ENCODE results near the gene MED15.

MED15 gene

DNA sequence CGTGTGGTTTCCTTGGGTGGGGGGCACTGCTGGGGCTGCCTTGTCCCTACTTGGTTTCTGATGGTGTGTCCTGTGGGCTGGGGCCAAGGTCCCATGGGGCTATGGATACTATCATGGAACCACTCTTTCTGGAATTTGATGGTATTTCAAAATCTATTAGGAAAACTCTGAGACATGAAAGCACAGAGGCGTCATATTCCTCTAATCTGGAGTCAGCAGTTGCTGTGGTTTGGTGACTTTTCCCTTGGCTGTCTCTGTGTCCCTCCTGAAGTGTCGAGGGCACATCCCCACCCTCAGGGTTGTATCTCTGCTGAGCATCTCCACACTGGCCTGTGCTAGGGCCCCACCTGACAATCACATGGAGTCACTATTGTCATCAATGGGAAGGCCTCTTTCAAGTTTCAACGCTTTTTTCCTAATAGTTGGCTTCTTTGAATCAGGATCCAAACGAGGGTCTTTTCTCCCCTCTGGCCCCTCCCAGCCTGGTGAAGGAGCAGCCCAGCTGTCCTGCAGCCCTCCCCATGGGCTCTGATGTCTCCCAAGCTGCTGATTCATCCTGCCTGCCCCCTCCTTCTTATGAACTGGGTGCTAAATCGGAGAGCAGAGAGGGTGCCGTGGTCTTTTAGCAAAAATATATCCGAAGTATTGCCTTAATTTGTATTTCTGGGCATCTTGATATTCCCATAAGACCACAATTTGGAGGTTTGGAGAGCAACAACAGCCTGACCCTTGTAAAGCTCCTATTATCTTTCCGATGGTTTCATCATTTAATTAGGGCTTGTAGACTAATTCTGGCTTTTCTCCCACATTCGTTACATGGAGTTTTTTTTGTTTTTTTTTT lies 38.5 kb downstream of the MED15 start:
- Histone ChIP-seq H3K27me3 (replicated peaks; ENCODE audit: control insufficient read depth, insufficient read depth, low read length) (no peaks in the 10 kb centered on the region), H3K36me3 (ENCODE audit: control insufficient read depth, insufficient read depth, low read length) (no peaks in the 10 kb centered on the region; the same call in none of the 2 replicates), H3K4me3 (replicated peaks; ENCODE audit: low read depth, low read length) (no peak overlapping the region)
- TF ChIP-seq, protein P1, sequence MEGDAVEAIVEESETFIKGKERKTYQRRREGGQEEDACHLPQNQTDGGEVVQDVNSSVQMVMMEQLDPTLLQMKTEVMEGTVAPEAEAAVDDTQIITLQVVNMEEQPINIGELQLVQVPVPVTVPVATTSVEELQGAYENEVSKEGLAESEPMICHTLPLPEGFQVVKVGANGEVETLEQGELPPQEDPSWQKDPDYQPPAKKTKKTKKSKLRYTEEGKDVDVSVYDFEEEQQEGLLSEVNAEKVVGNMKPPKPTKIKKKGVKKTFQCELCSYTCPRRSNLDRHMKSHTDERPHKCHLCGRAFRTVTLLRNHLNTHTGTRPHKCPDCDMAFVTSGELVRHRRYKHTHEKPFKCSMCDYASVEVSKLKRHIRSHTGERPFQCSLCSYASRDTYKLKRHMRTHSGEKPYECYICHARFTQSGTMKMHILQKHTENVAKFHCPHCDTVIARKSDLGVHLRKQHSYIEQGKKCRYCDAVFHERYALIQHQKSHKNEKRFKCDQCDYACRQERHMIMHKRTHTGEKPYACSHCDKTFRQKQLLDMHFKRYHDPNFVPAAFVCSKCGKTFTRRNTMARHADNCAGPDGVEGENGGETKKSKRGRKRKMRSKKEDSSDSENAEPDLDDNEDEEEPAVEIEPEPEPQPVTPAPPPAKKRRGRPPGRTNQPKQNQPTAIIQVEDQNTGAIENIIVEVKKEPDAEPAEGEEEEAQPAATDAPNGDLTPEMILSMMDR (IDR thresholded peaks at IDR 0.05; ENCODE audit: insufficient read depth, low read length, poor library complexity, severe bottlenecking) = no peak
- DNase-seq (ENCODE audit: extremely low read depth, insufficient read length) = no peak

- no peak overlapping the region for H3K4me3 ChIP-seq (replicated peaks; ENCODE audit: low read depth, low read length)
- TF ChIP-seq, protein P1 (IDR thresholded peaks at IDR 0.05; ENCODE audit: insufficient read depth, low read length, poor library complexity, severe bottlenecking) = no peak
- no peaks in the 10 kb centered on the region; the same call in none of the 2 replicates for H3K36me3 ChIP-seq (ENCODE audit: control insufficient read depth, insufficient read depth, low read length)
- DNase-seq (ENCODE audit: extremely low read depth, insufficient read length) = no peak
- no peaks in the 10 kb centered on the region for H3K27me3 ChIP-seq (replicated peaks; ENCODE audit: control insufficient read depth, insufficient read depth, low read length)
These were observed 39.1 kb downstream of the MED15 start for GRCh38 chr22:20546541-20546950.

DNA sequence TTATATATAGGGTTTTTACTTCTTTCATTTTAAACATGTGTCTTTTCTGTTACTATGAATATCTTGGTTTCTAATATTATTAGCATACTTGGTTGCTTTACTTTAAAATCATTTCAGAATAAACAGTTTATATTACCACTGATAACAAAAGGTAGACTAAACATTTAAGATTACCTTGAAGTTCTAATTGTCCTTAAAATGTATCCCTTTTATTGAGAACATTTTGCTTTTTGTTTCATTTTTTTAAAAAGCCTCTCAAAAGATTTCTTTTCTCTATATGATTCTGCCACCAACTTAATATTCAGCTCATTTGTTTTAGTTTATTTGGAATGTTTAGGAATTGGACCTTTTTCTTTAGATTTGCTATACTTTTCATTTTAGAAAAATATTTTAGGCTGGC lies 39.6 kb downstream of the MED15 start:
- TF ChIP-seq, protein P1 (IDR thresholded peaks at IDR 0.05; ENCODE audit: insufficient read depth, low read length, poor library complexity, severe bottlenecking) = no peak
- DNase-seq (ENCODE audit: extremely low read depth, insufficient read length) = no peak
- Histone ChIP-seq H3K36me3 (ENCODE audit: control insufficient read depth, insufficient read depth, low read length) (peaks cover 3% of the 10 kb centered on the region), H3K27me3 (replicated peaks; ENCODE audit: control insufficient read depth, insufficient read depth, low read length) (no peaks in the 10 kb centered on the region), H3K4me3 (replicated peaks; ENCODE audit: low read depth, low read length) (no peak overlapping the region)

- no peak overlapping the region for H3K4me3 ChIP-seq (replicated peaks; ENCODE audit: low read depth, low read length)
These were observed 41.4 kb downstream of the MED15 start for GRCh38 chr22:20548806-20549205.

GRCh38 chr22:20549232-20549841 lies 41.9 kb downstream of the MED15 start:
- TF ChIP-seq, protein P1 (IDR thresholded peaks at IDR 0.05; ENCODE audit: insufficient read depth, low read length, poor library complexity, severe bottlenecking) = no peak
- Histone ChIP-seq H3K27me3 (replicated peaks; ENCODE audit: control insufficient read depth, insufficient read depth, low read length) (no peaks in the 10 kb centered on the region), H3K4me3 (replicated peaks; ENCODE audit: low read depth, low read length) (no peak overlapping the region), H3K36me3 (ENCODE audit: control insufficient read depth, insufficient read depth, low read length) (peaks cover 20% of the 10 kb centered on the region)
- DNase-seq (ENCODE audit: extremely low read depth, insufficient read length) = no peak

More at GRCh38 chr22:20548806-20549205, 41.4 kb downstream of the MED15 start:
- TF ChIP-seq, protein P1 (IDR thresholded peaks at IDR 0.05; ENCODE audit: insufficient read depth, low read length, poor library complexity, severe bottlenecking) = no peak
- DNase-seq (ENCODE audit: extremely low read depth, insufficient read length) = no peak
- H3K27me3 ChIP-seq (replicated peaks; ENCODE audit: control insufficient read depth, insufficient read depth, low read length) = no peaks in the 10 kb centered on the region
- peaks cover 15% of the 10 kb centered on the region for H3K36me3 ChIP-seq (ENCODE audit: control insufficient read depth, insufficient read depth, low read length)
